Left lung (tissue), 10 donors: ENCODE results near the gene ABLIM2. TPM values are rescaled to one million over a fixed set of nuclear protein-coding genes. Genes with fewer than 3 reads are reported as not detected.

ENCODE experiments used
- ATAC-seq: fragments of 200-7000 bp; cut with Tn5 transposase; one replicate; pipeline ENCODE4 v1.9.1; 2020; ENCODE audit warnings: moderate library complexity
- DNase-seq, 4 donors: peaks; one replicate each; pipeline ENCODE4 v3.0.0-alpha.2; 2013 to 2020
- H3K27ac ChIP-seq, 2 donors: fragments of 200-600 bp; sonication (generic) in 1 of 2; one replicate each; pipeline versions ENCODE4 v1.5.0 to v1.8.0; 2020 to 2021
- H3K27me3 ChIP-seq, 2 donors: fragments of 200-600 bp; sonication (generic) in 1 of 2; one replicate each; pipeline versions ENCODE4 v1.5.0 to v1.8.0; 2020 to 2021
- H3K36me3 ChIP-seq, 2 donors: fragments of 200-600 bp; sonication (generic) in 1 of 2; one replicate each; pipeline versions ENCODE4 v1.5.0 to v1.8.0; 2020 to 2021
- H3K4me1 ChIP-seq, 2 donors: fragments of 200-600 bp; one replicate each; pipeline ENCODE4 v1.8.0; 2021
- H3K4me3 ChIP-seq, 2 donors: fragments of 200-600 bp; sonication (generic) in 1 of 2; one replicate each; pipeline versions ENCODE4 v1.5.0 to v1.8.0; 2020 to 2021; ENCODE audit warnings: mild to moderate bottlenecking in 1 of 2
- H3K9me3 ChIP-seq, 2 donors: fragments of 200-600 bp; sonication (generic) in 1 of 2; one replicate each; pipeline versions ENCODE4 v1.5.0 to v1.8.0; 2020 to 2021
- CTCF ChIP-seq, 2 donors: fragments of 200-600 bp; sonication (generic) in 1 of 2; IDR thresholded peaks; one replicate each; pipeline versions ENCODE4 v1.5.0 to v1.8.0; 2021; ENCODE audit warnings: antibody characterized with exemption in 2 of 2
- intact Hi-C, 2 donors: fragments of 100-400 bp; cut with DNase I; formaldehyde crosslinking; loops; one replicate each; pipeline versions ENCODE4 v1.11.2 to v1.14.2; 2022
- polyA plus RNA-seq, 6 donors: library from polyadenylated mRNA; unstranded; fragments of 120-200 nt; gene quantifications; one replicate each; pipeline ENCODE4 v1.2.1, GENCODE V29; 2013; ENCODE audit not compliant: insufficient read length in 6 of 6
- total RNA-seq, 2 donors: library from RNA; stranded (reverse); fragmentation: NEBNext Ultra II Directional; extraction: Animal tissue kit (Norgen Biotek cat#: 25700); gene quantifications; one replicate each; pipeline ENCODE4 v1.2.1, GENCODE V29; 2021
- donor health status: DM: no; HTN: yes; CAD: no.
- donor health status: DM: no; HTN: no; CAD: no.

Gene ABLIM2
- total and polyA plus RNA-seq, 8 donors = 5.7 to 10.2 (median 7.0) TPM

- Histone ChIP-seq H3K36me3 (no peaks in the 10 kb centered on the region), H3K9me3 (no peaks in the 10 kb centered on the region), H3K27me3 (peaks cover 4 to 39% of the 10 kb centered on the region in 2 donors), H3K27ac (no peak overlapping the region), H3K4me1 (peaks cover 10 to 23% of the 10 kb centered on the region in 2 donors), H3K4me3 (peak overlapping the region; percentile 71 to 72)
- DNase-seq = peak in 1 of 4 donors; percentile 82
- intact Hi-C loops = no loop called here
- ATAC-seq = peak; percentile 2
- no peak for TF ChIP-seq CTCF (IDR thresholded peaks at IDR 0.05)
Observed at GRCh38 chr4:8157944-8158709, 486 bp downstream of the ABLIM2 start.

- ATAC-seq = no peak
- peaks cover 10 to 23% of the 10 kb centered on the region in 2 donors for H3K4me1 ChIP-seq
- H3K9me3 ChIP-seq = no peaks in the 10 kb centered on the region
- TF ChIP-seq CTCF (IDR thresholded peaks at IDR 0.05) = no peak
- intact Hi-C loops = no loop called here
- H3K4me3 ChIP-seq = peak overlapping the region in 1 of 2 donors; percentile 72
- no peaks in the 10 kb centered on the region for H3K36me3 ChIP-seq
- H3K27me3 ChIP-seq = peaks cover 4 to 39% of the 10 kb centered on the region in 2 donors
- peak in 2 of 4 donors; percentile 38 to 60 for DNase-seq
- no peak overlapping the region for H3K27ac ChIP-seq
Observed at GRCh38 chr4:8157496-8157895, 1.1 kb downstream of the ABLIM2 start.

- Histone ChIP-seq H3K4me1 (peaks cover 10 to 23% of the 10 kb centered on the region in 2 donors), H3K27me3 (peaks cover 4 to 39% of the 10 kb centered on the region in 2 donors), H3K27ac (no peak overlapping the region), H3K36me3 (no peaks in the 10 kb centered on the region), H3K4me3 (no peak overlapping the region), H3K9me3 (no peaks in the 10 kb centered on the region)
- ATAC-seq = no peak
- peak in 1 of 4 donors; percentile 53 for DNase-seq
- TF ChIP-seq CTCF (IDR thresholded peaks at IDR 0.05) = no peak
- intact Hi-C loops = no loop called here
Observed at GRCh38 chr4:8156617-8157016, 2.0 kb downstream of the ABLIM2 start.

GRCh38 chr4:8155660-8156421, 2.8 kb downstream of the ABLIM2 start:
- DNase-seq (peak in 1 of 4 donors; percentile 44), ATAC-seq (no peak)
- no peak overlapping the region for H3K4me3 ChIP-seq
- TF ChIP-seq CTCF (IDR thresholded peaks at IDR 0.05) = no peak
- no peak overlapping the region for H3K27ac ChIP-seq
- no peaks in the 10 kb centered on the region for H3K9me3 ChIP-seq
- peaks cover 10 to 23% of the 10 kb centered on the region in 2 donors for H3K4me1 ChIP-seq
- H3K27me3 ChIP-seq = peaks cover 4 to 39% of the 10 kb centered on the region in 2 donors
- no peaks in the 10 kb centered on the region for H3K36me3 ChIP-seq
- intact Hi-C loops = no loop called here

- no peaks in the 10 kb centered on the region for H3K9me3 ChIP-seq
- ATAC-seq (no peak), DNase-seq (no peak)
- TF ChIP-seq CTCF (IDR thresholded peaks at IDR 0.05) = no peak
- peaks cover 10 to 23% of the 10 kb centered on the region in 2 donors for H3K4me1 ChIP-seq
- peaks cover 4 to 37% of the 10 kb centered on the region in 2 donors for H3K27me3 ChIP-seq
- intact Hi-C loops = no loop called here
- no peak overlapping the region for H3K4me3 ChIP-seq
- no peaks in the 10 kb centered on the region for H3K36me3 ChIP-seq
- H3K27ac ChIP-seq = no peak overlapping the region
Observed at GRCh38 chr4:8155048-8155447, 3.6 kb downstream of the ABLIM2 start.
